Measurements from ENCODE around the gene ZNF595. TPM values are rescaled to one million over a fixed set of nuclear protein-coding genes. Genes with fewer than 3 reads are reported as not detected.

ZNF595 gene
- total RNA-seq, 1 donor from 2014 or later = 6.1 TPM

Other genes with a start within 250 kb of the ZNF595 start
- gene ZNF718, start 71.2 kb downstream of the ZNF595 start, total RNA-seq = 12.5 and 13.0 TPM in 2 replicates

All from T-helper 2 cell treated with Interferon-gamma antibody and Interleukin-4, amounts not matched to agents 100 ng/mL and 5 ng/mL, for 36 hours (primary cell).